Parathyroid adenoma (tissue), 2 donors: Measurements from ENCODE around the gene CIAO3.

ENCODE experiments used
- H2AFZ ChIP-seq: fragments of 300-600 bp; sonication (generic); one replicate; pipeline ENCODE4 v1.7.0; 2017; ENCODE audit warnings: antibody characterized with exemption, mild to moderate bottlenecking
- H3K27ac ChIP-seq: fragments of 300-600 bp; sonication (generic); one replicate; pipeline ENCODE4 v1.7.0; 2017
- H3K27me3 ChIP-seq: fragments of 300-600 bp; sonication (generic); one replicate; pipeline ENCODE4 v1.7.0; 2017; ENCODE audit warnings: low read length; ENCODE audit not compliant: control insufficient read depth, insufficient read depth
- H3K36me3 ChIP-seq: fragments of 300-600 bp; sonication (generic); one replicate; pipeline ENCODE4 v1.7.0; 2017; ENCODE audit warnings: low read length; ENCODE audit not compliant: control insufficient read depth, insufficient read depth
- H3K4me1 ChIP-seq: fragments of 300-600 bp; sonication (generic); one replicate; pipeline ENCODE4 v1.7.0; 2017; ENCODE audit warnings: control low read depth
- H3K4me2 ChIP-seq: fragments of 300-600 bp; sonication (generic); one replicate; pipeline ENCODE4 v1.7.0; 2017; ENCODE audit warnings: low read length
- H3K4me3 ChIP-seq: fragments of 300-600 bp; sonication (generic); one replicate; pipeline ENCODE4 v1.7.0; 2017; ENCODE audit warnings: low read depth, low read length
- H3K79me2 ChIP-seq: fragments of 300-600 bp; sonication (generic); one replicate; pipeline ENCODE4 v1.7.0; 2017; ENCODE audit warnings: control low read depth
- H3K9ac ChIP-seq: fragments of 300-600 bp; sonication (generic); one replicate; pipeline ENCODE4 v1.7.0; 2017; ENCODE audit warnings: mild to moderate bottlenecking
- H3K9me3 ChIP-seq: fragments of 300-600 bp; sonication (generic); one replicate; pipeline ENCODE4 v1.7.0; 2017; ENCODE audit warnings: low read length; ENCODE audit not compliant: control insufficient read depth
- TF ChIP-seq, protein P1 (sequence below): fragments of 300-600 bp; sonication (generic); IDR thresholded peaks from one replicate; pipeline ENCODE4 v1.7.0; 2017; ENCODE audit warnings: antibody characterized with exemption, mild to moderate bottlenecking
- donor health status: primary hyperparathyroidism.

CIAO3 gene

DNA sequence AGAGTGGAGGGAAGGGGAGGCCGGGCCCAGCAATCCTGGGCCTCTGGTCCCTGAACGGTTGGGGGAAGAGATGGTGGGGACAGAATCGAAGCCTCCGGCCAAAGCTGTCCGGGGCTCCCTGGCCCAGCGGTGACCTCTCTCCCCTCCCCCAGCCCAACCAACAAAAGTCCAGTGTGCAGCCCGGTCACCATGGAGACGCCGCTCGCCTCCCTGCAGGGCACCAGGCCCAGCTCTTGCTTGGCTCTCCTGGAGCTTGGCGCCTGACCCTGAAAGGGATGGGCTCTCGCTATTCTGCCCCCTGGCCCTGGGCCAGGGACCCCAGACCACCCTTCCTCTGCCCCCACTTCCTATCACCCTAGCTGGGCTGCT, 24.6 kb downstream of the CIAO3 start:
- H3K4me2 ChIP-seq: peak overlapping the region; percentile 74
- TF ChIP-seq, protein P1, sequence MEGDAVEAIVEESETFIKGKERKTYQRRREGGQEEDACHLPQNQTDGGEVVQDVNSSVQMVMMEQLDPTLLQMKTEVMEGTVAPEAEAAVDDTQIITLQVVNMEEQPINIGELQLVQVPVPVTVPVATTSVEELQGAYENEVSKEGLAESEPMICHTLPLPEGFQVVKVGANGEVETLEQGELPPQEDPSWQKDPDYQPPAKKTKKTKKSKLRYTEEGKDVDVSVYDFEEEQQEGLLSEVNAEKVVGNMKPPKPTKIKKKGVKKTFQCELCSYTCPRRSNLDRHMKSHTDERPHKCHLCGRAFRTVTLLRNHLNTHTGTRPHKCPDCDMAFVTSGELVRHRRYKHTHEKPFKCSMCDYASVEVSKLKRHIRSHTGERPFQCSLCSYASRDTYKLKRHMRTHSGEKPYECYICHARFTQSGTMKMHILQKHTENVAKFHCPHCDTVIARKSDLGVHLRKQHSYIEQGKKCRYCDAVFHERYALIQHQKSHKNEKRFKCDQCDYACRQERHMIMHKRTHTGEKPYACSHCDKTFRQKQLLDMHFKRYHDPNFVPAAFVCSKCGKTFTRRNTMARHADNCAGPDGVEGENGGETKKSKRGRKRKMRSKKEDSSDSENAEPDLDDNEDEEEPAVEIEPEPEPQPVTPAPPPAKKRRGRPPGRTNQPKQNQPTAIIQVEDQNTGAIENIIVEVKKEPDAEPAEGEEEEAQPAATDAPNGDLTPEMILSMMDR: no peak
- no peak overlapping the region for H3K9ac ChIP-seq
- peaks cover 2% of the 10 kb centered on the region for H3K79me2 ChIP-seq
- no peaks in the 10 kb centered on the region for H3K36me3 ChIP-seq
- peaks cover 17% of the 10 kb centered on the region for H3K4me1 ChIP-seq
- no peaks in the 10 kb centered on the region for H3K9me3 ChIP-seq
- H3K27me3 ChIP-seq: no peaks in the 10 kb centered on the region
- no peak overlapping the region for H3K27ac ChIP-seq
- peak overlapping the region; percentile 40 for H2AFZ ChIP-seq
- peak overlapping the region; percentile 43 for H3K4me3 ChIP-seq

DNA sequence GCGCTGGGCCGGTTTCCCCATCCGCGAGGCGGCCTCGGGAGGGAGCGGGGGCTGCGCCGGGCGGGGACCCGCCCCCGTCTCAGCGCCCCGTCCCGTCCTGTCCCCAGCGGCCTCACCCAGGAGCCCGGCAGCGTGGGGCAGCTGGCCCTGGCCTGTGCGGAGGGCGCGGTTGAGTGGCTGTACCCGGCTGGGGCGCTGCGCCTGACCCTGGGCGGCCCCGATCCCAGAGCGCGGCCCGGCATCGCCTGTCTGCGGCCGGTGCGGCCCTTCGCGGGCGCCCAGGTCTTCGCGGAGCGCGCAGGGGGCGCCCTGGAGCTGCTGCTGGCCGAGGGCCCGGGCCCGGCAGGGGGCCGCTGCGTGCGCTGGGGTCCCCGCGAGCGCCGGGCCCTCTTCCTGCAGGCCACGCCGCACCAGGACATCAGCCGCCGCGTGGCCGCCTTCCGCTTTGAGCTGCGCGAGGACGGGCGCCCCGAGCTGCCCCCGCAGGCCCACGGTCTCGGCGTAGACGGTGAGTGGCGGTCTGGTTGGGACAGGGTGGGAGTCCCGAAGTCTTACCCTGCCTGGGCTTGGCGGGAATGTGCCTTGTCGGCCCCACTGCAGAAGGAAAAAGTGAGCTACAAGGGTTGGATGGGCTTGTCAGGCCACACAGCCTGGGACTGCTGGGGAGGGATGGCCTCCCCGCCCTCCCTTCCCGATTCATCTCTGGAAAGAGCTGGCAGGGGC, 25.2 kb downstream of the CIAO3 start:
- Histone ChIP-seq H3K79me2 (peaks cover 2% of the 10 kb centered on the region), H3K27ac (no peak overlapping the region), H3K27me3 (no peaks in the 10 kb centered on the region), H3K4me3 (peak overlapping the region; percentile 45), H3K36me3 (no peaks in the 10 kb centered on the region), H3K4me1 (peaks cover 17% of the 10 kb centered on the region), H3K4me2 (peak overlapping the region; percentile 74), H2AFZ (peak overlapping the region; percentile 56), H3K9ac (no peak overlapping the region), H3K9me3 (no peaks in the 10 kb centered on the region)
- TF ChIP-seq, protein P1: no peak

DNA sequence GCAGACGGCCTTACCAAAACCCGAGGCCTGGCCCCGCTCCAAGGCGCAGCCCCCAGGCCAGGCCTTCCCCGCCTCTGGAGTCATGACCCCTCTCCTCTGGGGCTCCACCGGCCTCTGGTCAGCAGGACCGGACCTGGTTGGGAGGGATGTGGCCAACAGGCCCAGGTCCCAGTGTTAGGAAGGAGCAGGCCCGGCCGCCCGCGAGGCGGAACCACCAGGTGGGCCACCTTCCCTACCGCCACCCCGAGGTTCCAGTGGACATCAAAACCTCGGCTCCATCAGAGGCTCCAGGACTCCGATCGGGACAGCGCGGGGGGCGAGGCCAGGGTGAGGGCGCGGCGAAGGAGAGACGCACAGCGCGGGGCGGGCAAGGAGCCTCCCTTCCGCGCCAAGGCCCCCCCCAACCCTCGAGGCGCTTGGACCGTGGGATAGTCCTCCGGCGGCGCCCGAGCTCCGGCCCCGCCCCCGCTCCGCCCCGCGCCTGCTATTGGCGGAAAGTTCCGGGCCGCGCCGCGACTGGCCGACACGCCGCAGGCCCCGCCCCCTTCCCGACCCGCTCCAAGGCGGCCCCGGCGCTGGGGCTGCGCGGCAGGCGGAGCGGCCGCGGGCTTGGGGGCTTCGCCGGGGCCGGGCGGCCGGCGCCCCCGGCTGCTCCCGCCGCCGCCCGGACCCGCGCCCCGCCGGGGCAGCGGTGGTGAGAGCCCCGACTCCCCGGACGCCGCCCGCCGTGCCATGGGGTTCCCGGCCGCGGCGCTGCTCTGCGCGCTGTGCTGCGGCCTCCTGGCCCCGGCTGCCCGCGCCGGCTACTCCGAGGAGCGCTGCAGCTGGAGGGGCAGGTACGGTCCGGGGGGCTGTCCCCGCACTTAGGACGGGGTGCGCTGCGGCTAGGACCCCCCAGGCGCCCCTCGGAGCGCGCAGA, 26.0 kb downstream of the CIAO3 start, which contains the start of gene METRN:
Gene METRN, plus strand, starts transcription at position 561 of the 919 bp plus-strand sequence. Its CDS starts 172 bp downstream, at position 733.
- Histone ChIP-seq H3K4me2 (peak within 1 kb of the TSS; percentile 74), H3K9me3 (no peaks in the 10 kb centered on the region), H2AFZ (peak within 1 kb of the TSS; percentile 56), H3K27me3 (no peaks in the 10 kb centered on the region), H3K4me3 (peak within 1 kb of the TSS; percentile 45), H3K4me1 (peaks cover 16% of the 10 kb centered on the region), H3K79me2 (peaks cover 2% of the 10 kb centered on the region), H3K36me3 (no peaks in the 10 kb centered on the region), H3K27ac (no peak within 1 kb of the TSS), H3K9ac (no peak within 1 kb of the TSS)
- TF ChIP-seq, protein P1: no peak

DNA sequence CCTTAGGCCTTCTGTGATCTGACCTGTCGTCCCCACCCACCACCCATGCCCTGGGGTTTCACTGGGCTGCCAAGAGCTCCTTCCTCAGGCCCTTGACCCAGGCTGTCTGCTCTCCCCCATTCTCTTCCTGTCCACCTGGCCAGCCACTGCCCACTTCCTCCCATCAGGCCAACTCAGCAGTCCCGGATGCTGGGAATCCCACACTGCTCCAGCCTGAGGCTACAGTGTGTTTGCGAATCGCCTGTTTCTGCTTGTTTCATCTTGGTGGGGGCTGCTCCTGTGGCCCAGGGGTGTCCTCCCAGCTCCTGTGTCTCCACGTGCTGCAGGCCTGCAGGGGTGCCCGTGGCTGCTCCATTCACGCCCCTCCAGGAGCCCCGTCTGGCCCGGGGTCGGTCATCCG, 26.7 kb downstream of the CIAO3 start:
- peaks cover 13% of the 10 kb centered on the region for H3K4me1 ChIP-seq
- H3K36me3 ChIP-seq: no peaks in the 10 kb centered on the region
- no peaks in the 10 kb centered on the region for H3K9me3 ChIP-seq
- no peak overlapping the region for H3K9ac ChIP-seq
- TF ChIP-seq, protein P1: no peak
- no peak overlapping the region for H2AFZ ChIP-seq
- peaks cover 2% of the 10 kb centered on the region for H3K79me2 ChIP-seq
- no peak overlapping the region for H3K4me2 ChIP-seq
- no peaks in the 10 kb centered on the region for H3K27me3 ChIP-seq
- H3K4me3 ChIP-seq: no peak overlapping the region
- no peak overlapping the region for H3K27ac ChIP-seq
